ENCODE measurements around the gene ADAMTS4.

The ADAMTS4 gene

DNA sequence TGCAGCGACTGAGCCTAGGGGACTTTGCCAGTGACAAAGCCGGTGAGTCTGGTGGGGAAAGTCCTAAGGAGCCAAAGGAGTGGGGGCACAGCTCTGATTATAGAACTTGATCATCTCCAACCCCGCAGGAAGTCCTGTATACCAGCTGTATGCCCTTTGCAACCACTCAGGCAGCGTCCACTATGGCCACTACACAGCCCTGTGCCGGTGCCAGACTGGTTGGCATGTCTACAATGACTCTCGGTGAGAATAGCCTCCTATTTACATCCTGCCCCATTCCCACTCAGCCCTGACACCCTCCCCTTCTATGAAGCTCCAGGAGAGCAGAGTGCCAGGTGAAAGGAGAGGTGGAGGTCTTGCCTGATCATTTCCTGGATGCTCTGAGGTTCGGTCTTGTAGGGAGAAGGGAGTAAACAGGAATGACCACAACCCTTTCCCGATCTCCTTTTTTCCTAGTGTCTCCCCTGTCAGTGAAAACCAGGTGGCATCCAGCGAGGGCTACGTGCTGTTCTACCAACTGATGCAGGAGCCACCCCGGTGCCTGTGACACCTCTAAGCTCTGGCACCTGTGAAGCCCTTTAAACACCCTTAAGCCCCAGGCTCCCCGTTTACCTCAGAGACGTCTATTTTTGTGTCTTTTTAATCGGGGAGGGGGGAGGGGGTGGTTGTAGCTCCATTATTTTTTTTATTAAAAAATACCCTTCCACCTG, 33.8 kb downstream of the ADAMTS4 start:
- FAIRE-seq = no peak
- TF ChIP-seq, protein P1, sequence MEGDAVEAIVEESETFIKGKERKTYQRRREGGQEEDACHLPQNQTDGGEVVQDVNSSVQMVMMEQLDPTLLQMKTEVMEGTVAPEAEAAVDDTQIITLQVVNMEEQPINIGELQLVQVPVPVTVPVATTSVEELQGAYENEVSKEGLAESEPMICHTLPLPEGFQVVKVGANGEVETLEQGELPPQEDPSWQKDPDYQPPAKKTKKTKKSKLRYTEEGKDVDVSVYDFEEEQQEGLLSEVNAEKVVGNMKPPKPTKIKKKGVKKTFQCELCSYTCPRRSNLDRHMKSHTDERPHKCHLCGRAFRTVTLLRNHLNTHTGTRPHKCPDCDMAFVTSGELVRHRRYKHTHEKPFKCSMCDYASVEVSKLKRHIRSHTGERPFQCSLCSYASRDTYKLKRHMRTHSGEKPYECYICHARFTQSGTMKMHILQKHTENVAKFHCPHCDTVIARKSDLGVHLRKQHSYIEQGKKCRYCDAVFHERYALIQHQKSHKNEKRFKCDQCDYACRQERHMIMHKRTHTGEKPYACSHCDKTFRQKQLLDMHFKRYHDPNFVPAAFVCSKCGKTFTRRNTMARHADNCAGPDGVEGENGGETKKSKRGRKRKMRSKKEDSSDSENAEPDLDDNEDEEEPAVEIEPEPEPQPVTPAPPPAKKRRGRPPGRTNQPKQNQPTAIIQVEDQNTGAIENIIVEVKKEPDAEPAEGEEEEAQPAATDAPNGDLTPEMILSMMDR (IDR thresholded peaks at IDR 0.05; ENCODE audit: insufficient read depth, missing control alignments) = no peak

DNA sequence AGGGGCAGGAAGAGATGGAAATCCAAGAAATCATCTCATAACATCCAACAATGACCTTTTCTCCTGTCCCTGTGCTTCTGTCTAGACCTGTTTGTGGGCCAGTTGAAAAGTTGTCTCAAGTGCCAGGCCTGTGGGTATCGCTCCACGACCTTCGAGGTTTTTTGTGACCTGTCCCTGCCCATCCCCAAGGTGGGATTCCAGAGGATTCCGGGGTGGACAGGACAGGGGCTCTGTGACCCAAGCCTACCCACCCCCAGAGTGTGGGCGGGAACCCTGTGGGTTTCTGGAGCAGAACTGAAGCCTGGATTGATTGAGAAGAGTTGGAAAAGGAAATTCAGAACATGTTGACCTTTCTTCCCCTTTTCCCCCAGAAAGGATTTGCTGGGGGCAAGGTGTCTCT, 35.1 kb downstream of the ADAMTS4 start:
- TF ChIP-seq, protein P1 (IDR thresholded peaks at IDR 0.05; ENCODE audit: insufficient read depth, missing control alignments) = no peak

More for the DNA sequence above, 33.8 kb downstream of the ADAMTS4 start:
- no peak for DNase-seq (ENCODE audit: insufficient read length, low spot score)

DNA sequence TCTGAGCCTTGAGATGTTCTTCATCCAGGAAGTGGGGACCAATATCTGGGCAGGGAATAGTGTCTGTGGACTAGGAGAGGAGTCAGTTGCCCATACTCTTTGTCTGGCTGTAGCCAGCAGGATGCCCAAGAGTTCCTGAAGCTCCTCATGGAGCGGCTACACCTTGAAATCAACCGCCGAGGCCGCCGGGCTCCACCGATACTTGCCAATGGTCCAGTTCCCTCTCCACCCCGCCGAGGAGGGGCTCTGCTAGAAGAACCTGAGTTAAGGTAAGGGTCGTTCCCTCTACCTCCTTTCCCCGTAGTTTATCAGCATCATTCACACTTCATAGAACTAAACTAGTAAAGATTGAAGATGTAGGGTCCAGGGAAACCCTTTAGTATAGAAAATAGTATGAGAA, 36.0 kb downstream of the ADAMTS4 start:
- no peak for DNase-seq (ENCODE audit: insufficient read length, low spot score)
- no peak for FAIRE-seq
- TF ChIP-seq, protein P1 (IDR thresholded peaks at IDR 0.05; ENCODE audit: insufficient read depth, missing control alignments) = no peak

More for the DNA sequence above, 35.1 kb downstream of the ADAMTS4 start:
- DNase-seq (ENCODE audit: insufficient read length, low spot score) (no peak), FAIRE-seq (no peak)

DNA sequence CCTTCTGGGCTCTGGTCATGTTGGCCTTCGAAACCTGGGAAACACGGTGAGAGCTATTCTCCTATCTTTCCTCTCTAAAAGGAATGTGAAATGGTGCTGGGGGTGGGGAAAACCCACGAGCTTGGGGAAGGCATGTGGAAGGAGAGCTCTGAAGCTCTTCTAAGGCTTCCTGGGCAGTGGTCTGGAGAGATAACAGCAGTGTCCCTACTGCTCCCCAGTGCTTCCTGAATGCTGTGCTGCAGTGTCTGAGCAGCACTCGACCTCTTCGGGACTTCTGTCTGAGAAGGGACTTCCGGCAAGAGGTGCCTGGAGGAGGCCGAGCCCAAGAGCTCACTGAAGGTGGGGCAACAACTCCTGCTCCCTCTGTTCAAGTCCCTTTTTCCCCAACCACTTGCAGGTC, 36.8 kb downstream of the ADAMTS4 start:
- TF ChIP-seq, protein P1 (IDR thresholded peaks at IDR 0.05; ENCODE audit: insufficient read depth, missing control alignments) = no peak
- FAIRE-seq (no peak), DNase-seq (ENCODE audit: insufficient read length, low spot score) (no peak)

DNA sequence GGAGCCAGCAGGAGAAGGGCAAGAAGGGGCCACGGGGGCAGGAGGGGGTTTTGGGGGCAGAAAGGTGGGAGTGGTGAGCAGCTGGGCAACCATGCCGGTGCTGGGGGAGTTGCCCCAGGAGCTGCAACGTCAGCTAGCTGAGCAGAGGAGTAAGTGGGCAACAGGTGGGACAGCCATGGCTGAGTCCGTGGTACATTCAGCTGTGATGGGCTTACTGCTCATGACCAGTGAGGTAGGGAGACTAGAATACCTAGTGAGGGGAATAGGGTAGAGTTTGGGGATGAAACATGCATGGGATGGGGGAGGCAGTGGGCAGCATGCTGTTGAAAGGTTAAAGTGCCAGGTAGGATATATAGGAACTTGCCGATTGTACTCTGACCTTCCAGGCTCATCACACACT, 37.2 kb downstream of the ADAMTS4 start:
- TF ChIP-seq, protein P1 (IDR thresholded peaks at IDR 0.05; ENCODE audit: insufficient read depth, missing control alignments) = no peak

DNA sequence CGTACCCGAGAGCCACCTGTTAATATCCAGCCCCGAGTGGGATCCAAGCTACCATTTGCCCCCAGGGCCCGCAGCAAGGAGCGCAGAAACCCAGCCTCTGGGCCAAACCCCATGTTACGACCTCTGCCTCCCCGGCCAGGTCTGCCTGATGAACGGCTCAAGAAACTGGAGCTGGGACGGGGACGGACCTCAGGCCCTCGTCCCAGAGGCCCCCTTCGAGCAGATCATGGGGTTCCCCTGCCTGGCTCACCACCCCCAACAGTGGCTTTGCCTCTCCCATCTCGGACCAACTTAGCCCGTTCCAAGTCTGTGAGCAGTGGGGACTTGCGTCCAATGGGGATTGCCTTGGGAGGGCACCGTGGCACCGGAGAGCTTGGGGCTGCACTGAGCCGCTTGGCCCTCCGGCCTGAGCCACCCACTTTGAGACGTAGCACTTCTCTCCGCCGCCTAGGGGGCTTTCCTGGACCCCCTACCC, 38.1 kb downstream of the ADAMTS4 start:
- TF ChIP-seq, protein P1 (IDR thresholded peaks at IDR 0.05; ENCODE audit: insufficient read depth, missing control alignments) = no peak
- no peak for FAIRE-seq
- no peak for DNase-seq (ENCODE audit: insufficient read length, low spot score)

More for the DNA sequence above, 37.2 kb downstream of the ADAMTS4 start:
- DNase-seq (ENCODE audit: insufficient read length, low spot score) (no peak), FAIRE-seq (no peak)

DNA sequence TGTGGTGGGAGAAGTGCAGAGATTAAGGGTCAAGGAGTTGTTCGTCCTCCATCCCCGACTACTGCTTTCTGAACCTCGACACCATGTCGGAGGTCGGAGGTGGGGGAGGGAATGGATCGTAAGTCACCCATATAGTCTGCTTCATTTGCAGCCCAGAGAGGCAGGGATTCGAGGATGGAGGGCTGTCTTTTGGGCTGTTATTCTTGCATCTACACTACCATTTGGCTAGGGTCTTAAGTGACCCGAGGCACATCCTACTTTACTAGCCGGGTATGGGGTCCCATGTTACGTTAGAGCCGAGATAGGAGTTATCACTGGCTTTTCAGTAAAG, 39.0 kb downstream of the ADAMTS4 start:
- TF ChIP-seq, protein P1 (IDR thresholded peaks at IDR 0.05; ENCODE audit: insufficient read depth, missing control alignments) = no peak
- FAIRE-seq = no peak
- no peak for DNase-seq (ENCODE audit: insufficient read length, low spot score)
